NCI-H82 (cell line): Measurements from ENCODE around the gene C7orf33.
A peak's percentile ranks its signal among the peaks of the same experiment; 100 is the strongest.
"Not testable (repeated sequence)": the region's sequence is repeated elsewhere in the genome, so short reads cannot be mapped to it uniquely, and the experiment has no call there.

Source experiments
- DNase-seq: peaks from one replicate; lab custom pipeline; 2025; lab: John Stamatoyannopoulos, UW

The C7orf33 gene

DNA sequence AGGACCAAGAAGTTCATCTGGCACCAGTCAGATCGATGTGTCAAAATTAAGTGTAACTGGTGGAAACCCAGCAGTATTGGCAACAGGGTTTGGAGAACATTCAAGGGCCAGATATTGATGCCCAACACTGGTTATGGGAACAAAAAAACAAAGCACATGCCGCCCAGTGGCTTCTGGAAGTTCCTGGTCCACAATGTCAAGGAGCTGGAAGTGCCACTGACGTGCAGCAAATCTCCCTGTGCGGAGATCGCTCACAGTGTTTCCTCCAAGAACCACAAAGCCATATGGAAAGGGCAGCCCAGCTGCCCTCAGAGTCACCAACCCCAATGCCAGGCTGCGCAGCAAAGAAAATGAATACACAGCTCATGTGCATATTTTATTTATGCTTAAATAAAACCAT, 10.1 kb upstream of the C7orf33 start:
- no peak for DNase-seq

GRCh38 chr7:148581624-148582023, 8.9 kb upstream of the C7orf33 start:
- no peak for DNase-seq

- no peak for DNase-seq
These were observed 6.3 kb upstream of the C7orf33 start for GRCh38 chr7:148584154-148584827.

DNA sequence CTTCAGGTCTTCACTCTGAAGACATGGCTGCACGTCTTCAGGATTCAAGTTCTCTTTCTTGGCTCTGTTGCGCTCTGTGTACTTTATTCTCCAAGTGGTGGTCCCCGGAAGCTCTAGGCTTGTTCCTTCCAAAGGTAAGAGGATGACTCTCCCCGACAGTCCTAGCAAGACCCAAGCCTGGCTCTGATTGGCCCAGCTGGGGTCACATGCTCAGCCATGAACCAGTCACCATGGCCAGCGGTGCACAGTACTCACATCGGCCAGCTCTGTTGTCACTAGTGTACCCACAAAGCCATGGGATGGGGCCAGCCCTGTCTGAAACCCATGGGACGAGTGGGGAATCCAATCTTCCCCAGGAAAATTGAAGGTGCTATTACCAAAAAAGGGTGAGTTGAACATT, 5.2 kb upstream of the C7orf33 start:
- no peak for DNase-seq

GRCh38 chr7:148587076-148587475, 3.5 kb upstream of the C7orf33 start:
- DNase-seq: peak; percentile 94

- no peak for DNase-seq
These were observed 2.4 kb upstream of the C7orf33 start for GRCh38 chr7:148588168-148588567.

DNA sequence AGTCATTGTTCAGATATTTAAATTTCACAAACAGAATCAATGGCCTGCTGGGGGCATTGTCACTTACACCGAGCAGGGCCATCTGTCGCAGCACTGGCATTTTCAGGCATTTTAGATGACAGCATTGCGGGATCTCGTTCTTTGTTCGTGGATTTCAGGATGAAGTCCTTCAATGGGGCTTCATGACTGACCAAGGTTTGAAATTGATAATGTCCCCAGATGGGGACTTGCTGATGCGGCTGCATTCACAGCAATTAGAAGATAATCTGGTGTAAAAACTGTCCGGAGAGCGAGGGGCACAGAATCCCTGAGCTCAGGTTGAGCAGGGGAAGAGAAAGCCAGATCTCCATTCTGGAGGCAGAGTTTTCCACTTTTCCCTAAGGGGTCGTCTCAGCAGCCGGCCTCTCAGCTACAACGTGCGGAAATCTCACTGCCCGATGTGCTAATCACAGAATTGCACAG, 1.9 kb upstream of the C7orf33 start:
- DNase-seq: peak; percentile 85

GRCh38 chr7:148589640-148590039, 926 bp upstream of the C7orf33 start:
- peak; percentile 82 for DNase-seq

GRCh38 chr7:148596354-148596753, 5.8 kb downstream of the C7orf33 start:
- not testable (repeated sequence) for DNase-seq

DNA sequence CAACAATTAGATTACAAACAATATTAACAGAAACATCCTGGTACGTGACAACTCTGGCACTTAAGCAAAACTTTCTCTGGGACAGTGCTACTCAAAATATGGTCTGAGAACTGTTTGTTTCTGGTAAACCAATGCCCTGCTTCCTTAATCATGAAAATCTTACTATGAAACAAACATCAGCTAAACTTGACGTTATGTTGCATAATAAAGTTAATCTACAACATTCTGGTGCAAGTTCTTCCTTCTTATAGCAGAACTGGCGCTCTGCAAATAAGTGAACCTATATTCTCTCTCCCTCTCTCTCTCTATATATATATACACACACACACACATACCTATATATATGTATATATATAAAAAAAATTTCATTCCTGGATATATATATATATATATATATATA, 7.8 kb downstream of the C7orf33 start:
- no peak for DNase-seq

- DNase-seq: no peak
These were observed 14.8 kb downstream of the C7orf33 start for GRCh38 chr7:148605350-148605749.

DNA sequence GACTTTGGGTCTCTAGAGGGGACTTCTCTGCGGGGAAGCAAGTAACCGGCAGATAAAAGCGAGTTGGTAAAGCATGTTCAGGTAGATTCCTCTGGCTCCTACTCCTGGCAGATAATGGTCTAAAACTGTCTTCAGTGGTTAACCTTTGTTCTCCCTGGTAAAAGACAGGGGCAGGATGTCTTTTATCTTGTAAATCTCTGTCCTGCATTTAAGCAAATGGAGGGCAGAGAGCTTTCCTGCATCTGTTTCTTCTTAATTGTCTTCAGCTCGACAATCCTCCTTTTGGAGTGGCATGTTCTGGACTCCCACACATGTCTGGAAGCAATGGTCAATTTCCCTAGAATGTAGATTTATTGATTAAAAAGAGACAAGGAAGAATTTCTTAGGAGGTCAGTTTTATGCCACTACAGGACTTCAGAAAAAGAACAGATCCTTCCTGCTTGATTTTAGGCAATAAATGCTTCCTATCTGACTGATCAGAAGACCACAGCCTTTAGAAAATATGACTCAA, 16.6 kb downstream of the C7orf33 start:
- DNase-seq: no peak

DNA sequence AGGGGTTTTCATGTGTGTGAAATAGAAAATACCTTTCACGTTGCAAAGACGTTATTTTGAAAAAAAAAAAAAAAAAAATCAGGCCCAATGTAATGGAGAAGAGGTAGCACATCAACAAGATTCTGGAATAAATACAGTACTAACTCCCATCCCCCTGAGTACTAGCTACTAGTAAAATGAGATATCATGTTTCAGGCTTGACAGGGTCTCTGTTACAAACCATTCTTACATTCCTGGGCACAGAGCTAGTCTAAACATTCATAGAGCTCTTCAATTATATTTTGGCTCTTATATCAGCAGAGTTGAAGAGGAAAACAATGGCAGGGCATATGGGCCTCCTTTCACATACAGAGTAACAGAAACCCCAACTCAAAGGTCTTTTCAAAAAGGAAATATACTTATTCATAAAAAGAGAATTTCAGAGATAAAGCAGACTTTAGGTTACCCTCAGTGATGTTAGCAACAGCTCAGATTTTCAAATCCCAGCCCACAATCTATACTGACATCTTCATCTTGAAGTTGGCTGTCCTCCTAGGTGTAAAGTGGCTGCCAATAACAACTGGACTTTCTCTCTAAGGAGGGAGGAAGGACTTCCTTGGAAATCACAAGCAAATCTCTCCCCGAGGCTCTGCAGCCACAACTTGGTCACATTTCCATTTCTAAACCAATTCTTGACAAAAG, 18.6 kb downstream of the C7orf33 start:
- DNase-seq: no peak

DNA sequence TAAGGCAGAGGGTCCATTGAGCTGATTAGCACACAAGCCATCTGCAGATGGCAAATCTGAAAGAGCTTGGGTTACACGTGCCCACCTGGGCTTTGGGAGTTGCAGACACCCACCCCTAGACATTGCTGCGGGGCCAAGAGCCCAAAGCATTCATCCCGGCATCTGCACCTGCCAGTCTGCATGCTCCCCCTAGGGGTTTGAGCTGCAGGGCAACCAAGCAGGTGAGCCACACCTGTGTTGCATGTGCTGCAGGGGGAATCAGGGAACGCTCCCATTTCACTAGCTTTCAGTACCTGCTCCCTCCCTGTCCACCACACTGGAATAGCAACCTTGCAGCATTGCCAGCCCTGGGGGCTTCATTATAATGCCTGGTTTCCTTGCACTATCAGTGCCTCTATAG, 21.1 kb downstream of the C7orf33 start:
- DNase-seq: peak; percentile 72

DNA sequence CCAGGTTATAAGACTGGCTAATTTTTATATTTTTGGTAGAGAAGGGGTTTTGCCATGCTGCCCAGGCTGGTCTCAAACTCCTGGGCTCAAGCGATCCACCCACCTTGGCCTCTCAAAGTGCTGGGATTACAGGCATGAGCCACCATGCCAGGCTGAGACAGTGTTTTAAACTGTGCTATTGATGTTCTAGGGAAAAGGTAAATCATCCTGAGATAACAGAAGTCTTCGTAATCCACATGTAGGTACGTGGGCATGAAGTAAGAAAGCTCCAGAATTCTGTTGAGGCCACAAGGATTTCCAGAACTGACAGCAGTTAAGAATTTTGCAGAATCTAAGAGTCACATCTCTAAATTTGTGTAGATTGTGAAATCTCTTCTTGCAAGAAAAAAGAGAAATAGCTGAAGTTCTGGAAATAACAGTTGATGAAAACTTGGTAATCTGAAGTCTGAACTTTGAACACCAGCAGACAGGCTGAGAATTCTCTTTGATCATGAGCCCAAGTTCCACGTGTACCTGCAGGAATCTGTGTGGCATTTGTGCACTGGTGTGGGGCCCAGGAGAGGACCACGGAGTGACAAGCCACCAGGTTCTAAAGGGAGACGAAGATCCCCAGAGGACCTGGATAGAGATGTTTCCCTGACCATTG, 24.6 kb downstream of the C7orf33 start:
- no peak for DNase-seq

- DNase-seq: no peak
These were observed 30.3 kb downstream of the C7orf33 start for GRCh38 chr7:148620749-148621359.

GRCh38 chr7:148621563-148621962, 31.0 kb downstream of the C7orf33 start:
- DNase-seq: peak; percentile 28

- peak; percentile 97 for DNase-seq
These were observed 32.5 kb downstream of the C7orf33 start for GRCh38 chr7:148622887-148623585.

GRCh38 chr7:148623586-148624282, 33.2 kb downstream of the C7orf33 start:
- peak; percentile 66 for DNase-seq

GRCh38 chr7:148624735-148625134, 34.2 kb downstream of the C7orf33 start:
- peak; percentile 89 for DNase-seq

DNA sequence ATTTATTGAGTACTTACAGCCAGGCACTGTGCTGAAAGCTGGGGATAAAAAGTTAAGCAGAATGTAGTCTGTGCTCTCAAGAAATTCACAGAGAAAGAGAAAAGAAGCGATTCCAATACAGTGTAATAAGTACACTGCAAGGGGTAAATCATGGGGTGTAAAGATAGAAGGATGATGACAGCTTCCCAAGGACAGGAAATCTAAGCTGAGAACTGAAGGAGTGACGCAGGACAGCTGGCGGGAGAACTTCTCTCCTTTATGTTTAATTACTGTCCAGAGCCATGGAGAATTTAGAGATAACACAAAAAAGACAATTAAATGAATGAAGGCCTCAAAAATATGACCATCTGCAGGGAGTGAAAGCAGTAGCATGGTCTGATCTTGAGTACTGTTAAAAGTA, 34.8 kb downstream of the C7orf33 start:
- peak; percentile 79 for DNase-seq
